SU-DHL-6 (cell line): ENCODE data around the gene CRYZ.
A peak's percentile ranks its signal among the peaks of the same experiment; 100 is the strongest.

Experiments used
- H2AFZ ChIP-seq: fragments of 200-600 bp; sonication (generic); 2 replicates; pipeline ENCODE4 v1.6.1; 2014; ENCODE audit warnings: low read depth, mild to moderate bottlenecking, moderate library complexity, mixed read lengths, antibody characterized with exemption, low read length; ENCODE audit not compliant: severe bottlenecking
- H3F3A ChIP-seq: fragments of 200-600 bp; shearing (Covaris generic); 2 replicates; pipeline ENCODE4 v1.6.0; 2016; ENCODE audit warnings: antibody characterized with exemption, mild to moderate bottlenecking; ENCODE audit not compliant: insufficient read depth
- H3K27ac ChIP-seq: fragments of 200-600 bp; sonication (generic); 2 replicates; pipeline ENCODE4 v1.5.1; 2016; ENCODE audit warnings: low read depth, mild to moderate bottlenecking, low read length, moderate library complexity, mixed read lengths
- H3K27me3 ChIP-seq: fragments of 200-600 bp; sonication (generic), shearing (Covaris generic); 2 replicates; pipeline ENCODE4 v1.6.0; 2014; ENCODE audit warnings: mild to moderate bottlenecking, low read length
- H3K36me3 ChIP-seq: fragments of 200-600 bp; sonication (generic); 2 replicates; pipeline ENCODE4 v1.6.1; 2014; ENCODE audit warnings: mild to moderate bottlenecking, low read length, mixed read lengths
- H3K4me2 ChIP-seq: fragments of 300-600, 200-600 bp; shearing (Covaris generic), sonication (generic); 2 replicates; pipeline ENCODE4 v1.6.0; 2014; ENCODE audit warnings: low read length, low read depth, mild to moderate bottlenecking; ENCODE audit not compliant: poor library complexity, severe bottlenecking
- H3K4me3 ChIP-seq: fragments of 200-600 bp; sonication (generic); 2 replicates; pipeline ENCODE4 v1.5.1; 2014; ENCODE audit warnings: antibody characterized with exemption, low read length, mild to moderate bottlenecking, mixed read lengths; ENCODE audit not compliant: insufficient read depth, poor library complexity, severe bottlenecking
- H3K79me2 ChIP-seq: fragments of 200-600 bp; sonication (generic); 2 replicates; pipeline ENCODE4 v1.6.1; 2014; ENCODE audit warnings: mild to moderate bottlenecking, low read length, moderate library complexity; ENCODE audit not compliant: insufficient read depth
- H3K9ac ChIP-seq: fragments of 200-600 bp; sonication (generic); 2 replicates; pipeline ENCODE4 v1.7.0; 2014; ENCODE audit warnings: mild to moderate bottlenecking, low read length
- H3K9me2 ChIP-seq: fragments of 200-600 bp; sonication (generic); replicated peaks from 2 replicates; pipeline ENCODE4 v1.6.1; 2014; ENCODE audit warnings: low read length; ENCODE audit not compliant: insufficient read depth
- H3K9me3 ChIP-seq: fragments of 200-600 bp; sonication (generic); 2 replicates; pipeline ENCODE4 v1.6.1; 2014; ENCODE audit warnings: low read length, mixed read lengths; ENCODE audit not compliant: insufficient read depth
- H4K20me1 ChIP-seq: fragments of 200-600 bp; sonication (generic); 2 replicates; pipeline ENCODE4 v1.6.1; 2014; ENCODE audit warnings: low read depth, mild to moderate bottlenecking, antibody characterized with exemption, low read length, moderate library complexity, mixed read lengths
- EZH2phosphoT487 ChIP-seq: fragments of 200-600 bp; sonication (generic), shearing (Covaris generic); conservative IDR thresholded peaks from 2 replicates; pipeline ENCODE4 v1.6.1; 2018; ENCODE audit warnings: mild to moderate bottlenecking, antibody characterized with exemption, low read length, moderate library complexity, mixed read lengths
- TF ChIP-seq, protein P1 (sequence below): fragments of 200-600 bp; sonication (generic); IDR thresholded peaks from one replicate; pipeline ENCODE4 v1.5.1; 2017; ENCODE audit warnings: antibody characterized with exemption, mild to moderate bottlenecking, low read length, moderate library complexity; ENCODE audit not compliant: insufficient read depth, poor library complexity, severe bottlenecking

The CRYZ gene, protein sequence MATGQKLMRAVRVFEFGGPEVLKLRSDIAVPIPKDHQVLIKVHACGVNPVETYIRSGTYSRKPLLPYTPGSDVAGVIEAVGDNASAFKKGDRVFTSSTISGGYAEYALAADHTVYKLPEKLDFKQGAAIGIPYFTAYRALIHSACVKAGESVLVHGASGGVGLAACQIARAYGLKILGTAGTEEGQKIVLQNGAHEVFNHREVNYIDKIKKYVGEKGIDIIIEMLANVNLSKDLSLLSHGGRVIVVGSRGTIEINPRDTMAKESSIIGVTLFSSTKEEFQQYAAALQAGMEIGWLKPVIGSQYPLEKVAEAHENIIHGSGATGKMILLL

DNA sequence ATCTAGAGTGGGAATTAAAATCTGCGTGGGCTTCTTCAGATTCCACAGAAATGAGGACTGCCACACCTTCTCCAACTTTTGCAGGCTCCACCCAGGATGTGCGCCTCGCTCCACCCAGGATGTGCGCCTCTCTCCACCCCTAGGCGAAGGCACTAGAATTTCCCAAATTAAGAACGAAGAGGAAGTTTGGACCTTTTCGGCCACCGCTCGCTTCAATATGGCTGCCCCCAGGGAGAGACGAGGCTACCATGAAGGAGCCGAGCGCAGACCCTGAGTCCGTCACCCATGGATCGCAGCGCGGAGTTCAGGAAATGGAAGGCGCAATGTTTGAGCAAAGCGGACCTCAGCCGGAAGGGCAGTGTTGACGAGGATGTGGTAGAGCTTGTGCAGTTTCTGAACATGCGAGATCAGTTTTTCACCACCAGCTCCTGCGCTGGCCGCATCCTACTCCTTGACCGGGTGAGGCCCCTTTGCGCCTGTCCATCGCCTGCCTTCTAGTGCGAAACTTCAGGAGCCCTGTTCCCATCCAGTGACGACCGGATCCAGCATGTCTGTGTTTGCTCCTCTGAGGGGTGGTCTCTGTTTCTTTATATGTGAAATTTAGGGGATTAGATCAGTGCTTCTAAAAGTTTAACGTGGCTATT, at the start of gene CRYZ, which contains the start of gene TYW3:
CRYZ (minus strand) TSS at position 91 of the 644 bp plus-strand sequence. CDS start 8,229 bp downstream, outside the sequence.
TYW3 (plus strand) TSS at position 193 of the 644 bp plus-strand sequence; CDS start at position 286, 93 bp downstream.
- no peaks in the 10 kb centered on the region for H3K9me3 ChIP-seq
- peak within 1 kb of the TSS; percentile 87 for H3K9ac ChIP-seq
- peaks cover 16% of the 10 kb centered on the region for H3K36me3 ChIP-seq
- peaks cover 29% of the 10 kb centered on the region for H3F3A ChIP-seq
- H3K4me2 ChIP-seq = peak within 1 kb of the TSS; percentile 96
- H2AFZ ChIP-seq = peak within 1 kb of the TSS; percentile 98
- H3K27me3 ChIP-seq = no peaks in the 10 kb centered on the region
- peak within 1 kb of the TSS; percentile 97 for H3K4me3 ChIP-seq
- H3K27ac ChIP-seq = peak within 1 kb of the TSS; percentile 90
- H3K79me2 ChIP-seq = peaks cover 40% of the 10 kb centered on the region
- H3K9me2 ChIP-seq = no peaks in the 10 kb centered on the region
- TF ChIP-seq, protein P1, sequence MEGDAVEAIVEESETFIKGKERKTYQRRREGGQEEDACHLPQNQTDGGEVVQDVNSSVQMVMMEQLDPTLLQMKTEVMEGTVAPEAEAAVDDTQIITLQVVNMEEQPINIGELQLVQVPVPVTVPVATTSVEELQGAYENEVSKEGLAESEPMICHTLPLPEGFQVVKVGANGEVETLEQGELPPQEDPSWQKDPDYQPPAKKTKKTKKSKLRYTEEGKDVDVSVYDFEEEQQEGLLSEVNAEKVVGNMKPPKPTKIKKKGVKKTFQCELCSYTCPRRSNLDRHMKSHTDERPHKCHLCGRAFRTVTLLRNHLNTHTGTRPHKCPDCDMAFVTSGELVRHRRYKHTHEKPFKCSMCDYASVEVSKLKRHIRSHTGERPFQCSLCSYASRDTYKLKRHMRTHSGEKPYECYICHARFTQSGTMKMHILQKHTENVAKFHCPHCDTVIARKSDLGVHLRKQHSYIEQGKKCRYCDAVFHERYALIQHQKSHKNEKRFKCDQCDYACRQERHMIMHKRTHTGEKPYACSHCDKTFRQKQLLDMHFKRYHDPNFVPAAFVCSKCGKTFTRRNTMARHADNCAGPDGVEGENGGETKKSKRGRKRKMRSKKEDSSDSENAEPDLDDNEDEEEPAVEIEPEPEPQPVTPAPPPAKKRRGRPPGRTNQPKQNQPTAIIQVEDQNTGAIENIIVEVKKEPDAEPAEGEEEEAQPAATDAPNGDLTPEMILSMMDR = no peak
- no peak for TF ChIP-seq EZH2phosphoT487
- H4K20me1 ChIP-seq = no peaks in the 10 kb centered on the region

DNA sequence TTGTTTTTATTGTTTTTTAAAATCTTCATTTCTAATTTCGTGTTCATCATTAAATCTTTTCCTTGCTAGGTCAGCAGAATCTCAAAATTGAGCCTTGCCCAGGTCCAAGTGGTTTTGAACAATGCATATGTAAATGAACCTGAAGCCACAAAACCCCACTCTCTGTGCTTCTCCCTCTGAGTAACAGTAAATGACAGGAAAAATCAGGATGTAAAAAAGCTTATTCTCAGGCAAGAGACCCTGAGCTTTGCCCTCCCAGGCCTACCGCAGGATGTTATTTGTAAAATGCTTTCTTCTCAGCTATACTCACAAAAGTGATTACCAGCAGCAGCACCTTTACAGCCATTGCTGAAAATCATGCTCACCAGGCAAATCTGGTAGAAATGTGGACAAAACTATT, 47.7 kb upstream of the CRYZ start:
- H3K4me2 ChIP-seq = no peak overlapping the region
- H3F3A ChIP-seq = no peaks in the 10 kb centered on the region
- no peaks in the 10 kb centered on the region for H4K20me1 ChIP-seq
- no peak overlapping the region for H3K4me3 ChIP-seq
- H3K9me3 ChIP-seq = no peaks in the 10 kb centered on the region
- no peaks in the 10 kb centered on the region for H3K27me3 ChIP-seq
- TF ChIP-seq EZH2phosphoT487 = no peak
- TF ChIP-seq, protein P1 = no peak
- no peak overlapping the region for H2AFZ ChIP-seq
- no peaks in the 10 kb centered on the region for H3K9me2 ChIP-seq
- no peak overlapping the region for H3K27ac ChIP-seq
- no peaks in the 10 kb centered on the region for H3K79me2 ChIP-seq
- H3K36me3 ChIP-seq = no peaks in the 10 kb centered on the region
- no peak overlapping the region for H3K9ac ChIP-seq

DNA sequence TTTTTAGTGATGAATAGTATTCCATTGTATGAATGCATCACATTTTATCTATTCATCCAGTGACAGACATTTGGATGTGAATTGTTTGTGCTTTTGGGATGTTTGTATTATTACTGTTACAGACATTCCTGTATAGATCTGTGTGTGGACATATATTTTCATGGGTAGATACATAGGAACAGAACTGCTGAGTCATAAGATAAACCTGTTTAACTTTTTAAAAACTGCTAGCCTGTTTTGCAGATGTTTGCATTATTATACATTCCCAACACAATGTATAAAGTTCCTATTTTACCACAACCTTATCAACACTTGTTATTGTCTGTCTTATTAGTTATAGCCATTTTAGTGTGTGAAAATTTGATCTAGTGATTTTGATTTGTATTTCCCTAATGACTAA, 46.9 kb upstream of the CRYZ start:
- H3K27me3 ChIP-seq = no peaks in the 10 kb centered on the region
- no peak overlapping the region for H3K9ac ChIP-seq
- no peak overlapping the region for H3K4me2 ChIP-seq
- H4K20me1 ChIP-seq = no peaks in the 10 kb centered on the region
- no peaks in the 10 kb centered on the region for H3F3A ChIP-seq
- H3K4me3 ChIP-seq = no peak overlapping the region
- H3K9me3 ChIP-seq = no peaks in the 10 kb centered on the region
- H3K27ac ChIP-seq = no peak overlapping the region
- TF ChIP-seq, protein P1 = no peak
- no peak for TF ChIP-seq EZH2phosphoT487
- H3K9me2 ChIP-seq = no peaks in the 10 kb centered on the region
- no peaks in the 10 kb centered on the region for H3K36me3 ChIP-seq
- no peak overlapping the region for H2AFZ ChIP-seq
- no peaks in the 10 kb centered on the region for H3K79me2 ChIP-seq
